Subcutaneous abdominal adipose tissue (tissue), 5 donors: ENCODE measurements around the gene PLEKHG4B.
"Not testable (repeated sequence)": the region's sequence is repeated elsewhere in the genome, so short reads cannot be mapped to it uniquely, and the experiment has no call there.

Experiments
- H3K27ac ChIP-seq: one replicate; pipeline ENCODE4 v1.7.0; 2013; ENCODE audit warnings: low read depth, mild to moderate bottlenecking, inconsistent platforms, low read length, moderate library complexity
- H3K27me3 ChIP-seq, 5 donors: one replicate each; pipeline ENCODE4 v1.7.0; 2013; ENCODE audit warnings: low read length in 5 of 5, inconsistent platforms in 1 of 5; ENCODE audit not compliant: control insufficient read depth in 5 of 5, insufficient read depth in 4 of 5
- H3K36me3 ChIP-seq, 5 donors: one replicate each; pipeline ENCODE4 v1.7.0; 2013; ENCODE audit warnings: low read length in 5 of 5; ENCODE audit not compliant: control insufficient read depth in 5 of 5, insufficient read depth in 5 of 5
- H3K4me1 ChIP-seq, 5 donors: one replicate each; pipeline ENCODE4 v1.7.0; 2013; ENCODE audit warnings: low read length in 5 of 5, mild to moderate bottlenecking in 3 of 5, moderate library complexity in 1 of 5; ENCODE audit not compliant: control insufficient read depth in 5 of 5, insufficient read depth in 5 of 5
- H3K4me3 ChIP-seq, 5 donors: one replicate each; pipeline ENCODE4 v1.7.0; 2013; ENCODE audit warnings: low read length in 5 of 5, low read depth in 1 of 5
- H3K9ac ChIP-seq, 5 donors: one replicate each; pipeline ENCODE4 v1.7.0; 2013; ENCODE audit warnings: low read length in 5 of 5, mild to moderate bottlenecking in 4 of 5, moderate library complexity in 3 of 5
- H3K9me3 ChIP-seq, 5 donors: one replicate each; pipeline ENCODE4 v1.7.0; 2013; ENCODE audit warnings: low read length in 5 of 5; ENCODE audit not compliant: control insufficient read depth in 5 of 5
- donor health status: healthy.
- donor health status: healthy.
- donor health status: healthy.
- donor health status: healthy.
- donor health status: healthy.

PLEKHG4B gene

GRCh38 chr5:94113-94892 lies 2.3 kb downstream of the PLEKHG4B start:
- Histone ChIP-seq H3K27ac (no peak overlapping the region), H3K36me3 (no peaks in the 10 kb centered on the region), H3K9ac (no peak overlapping the region), H3K4me1 (peaks cover 0 to 5% (median 2%) of the 10 kb centered on the region in 5 donors), H3K27me3 (peaks cover 20 to 68% (median 48%) of the 10 kb centered on the region in 5 donors), H3K9me3 (no peaks in the 10 kb centered on the region), H3K4me3 (no peak overlapping the region)

DNA sequence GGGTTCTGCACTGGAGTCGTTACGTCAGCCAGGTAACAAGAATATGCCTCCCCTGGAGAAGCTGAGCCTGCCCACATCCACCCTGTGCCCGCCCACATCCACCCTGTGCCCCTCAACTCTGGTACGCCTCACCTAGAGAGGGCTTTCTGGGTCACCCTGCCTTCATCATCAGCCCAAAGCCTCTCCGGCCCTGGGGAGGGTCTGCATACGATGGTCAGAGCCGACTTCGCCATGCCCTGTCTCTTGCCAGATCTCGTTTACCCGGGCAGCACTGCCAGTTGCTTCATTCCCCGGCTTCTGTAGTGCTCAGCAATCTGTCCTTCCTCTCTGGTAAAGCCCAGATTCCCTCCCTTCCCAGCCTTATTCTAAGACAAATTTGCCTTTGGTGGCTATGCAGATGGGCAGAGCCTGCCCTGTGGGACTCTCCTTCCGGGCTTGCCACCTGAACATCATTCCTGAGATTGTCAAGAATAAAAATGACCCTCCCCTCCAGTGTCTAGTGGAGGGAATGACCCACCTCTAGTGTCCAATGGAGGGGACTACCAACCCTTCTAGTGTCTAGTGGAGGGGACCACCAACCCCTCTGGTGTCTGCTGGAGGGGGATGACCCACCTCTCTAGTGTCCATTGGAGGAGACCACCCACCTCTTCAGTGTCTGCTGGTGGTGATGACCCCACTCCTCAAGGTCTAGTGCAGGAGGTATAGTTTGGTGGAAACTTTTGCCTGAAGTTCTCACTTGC lies 3.4 kb downstream of the PLEKHG4B start:
- peaks cover 0 to 5% (median 2%) of the 10 kb centered on the region in 5 donors for H3K4me1 ChIP-seq
- no peak overlapping the region for H3K27ac ChIP-seq
- no peaks in the 10 kb centered on the region for H3K9me3 ChIP-seq
- H3K4me3 ChIP-seq = no peak overlapping the region
- no peak overlapping the region for H3K9ac ChIP-seq
- peaks cover 17 to 64% (median 39%) of the 10 kb centered on the region in 5 donors for H3K27me3 ChIP-seq
- no peaks in the 10 kb centered on the region for H3K36me3 ChIP-seq

DNA sequence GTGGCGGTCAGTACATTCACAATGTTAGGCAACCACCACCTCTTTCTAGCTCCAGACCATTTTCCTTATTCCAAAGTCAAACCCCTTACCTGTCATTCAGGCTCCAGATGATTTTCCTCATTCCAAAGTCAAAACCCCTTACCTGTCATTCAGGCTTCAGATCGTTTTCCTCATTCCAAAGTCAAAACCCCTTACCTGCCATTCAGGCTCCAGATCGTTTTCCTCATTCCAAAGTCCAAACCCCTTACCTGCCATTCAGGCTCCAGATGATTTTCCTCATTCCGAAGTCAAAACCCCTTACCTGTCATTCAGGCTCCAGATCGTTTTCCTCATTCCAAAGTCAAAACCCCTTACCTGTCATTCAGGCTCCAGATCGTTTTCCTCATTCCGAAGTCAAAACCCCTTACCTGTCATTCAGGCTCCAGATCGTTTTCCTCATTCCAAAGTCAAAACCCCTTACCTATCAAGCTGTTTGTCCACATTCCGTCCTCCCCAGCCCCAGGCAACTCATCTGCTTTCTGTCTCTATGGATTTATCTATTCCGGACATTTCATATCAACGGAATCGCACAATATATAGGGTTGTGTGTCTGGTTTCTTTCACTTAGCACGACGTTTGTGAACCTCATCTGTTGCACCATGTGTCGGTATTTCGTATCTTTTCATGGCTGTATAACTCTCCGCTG lies 5.2 kb downstream of the PLEKHG4B start:
- no peaks in the 10 kb centered on the region for H3K9me3 ChIP-seq
- peaks cover 13 to 47% (median 26%) of the 10 kb centered on the region in 5 donors for H3K27me3 ChIP-seq
- no peak overlapping the region for H3K27ac ChIP-seq
- H3K4me3 ChIP-seq = no peak overlapping the region
- H3K9ac ChIP-seq = no peak overlapping the region
- H3K36me3 ChIP-seq = no peaks in the 10 kb centered on the region
- no peaks in the 10 kb centered on the region for H3K4me1 ChIP-seq

GRCh38 chr5:99815-100214 lies 7.8 kb downstream of the PLEKHG4B start:
- Histone ChIP-seq H3K4me1 (no peaks in the 10 kb centered on the region), H3K4me3 (no peak overlapping the region), H3K27ac (no peak overlapping the region), H3K9ac (no peak overlapping the region), H3K36me3 (no peaks in the 10 kb centered on the region), H3K27me3 (peaks cover 5 to 24% (median 19%) of the 10 kb centered on the region in 5 donors), H3K9me3 (no peaks in the 10 kb centered on the region)

DNA sequence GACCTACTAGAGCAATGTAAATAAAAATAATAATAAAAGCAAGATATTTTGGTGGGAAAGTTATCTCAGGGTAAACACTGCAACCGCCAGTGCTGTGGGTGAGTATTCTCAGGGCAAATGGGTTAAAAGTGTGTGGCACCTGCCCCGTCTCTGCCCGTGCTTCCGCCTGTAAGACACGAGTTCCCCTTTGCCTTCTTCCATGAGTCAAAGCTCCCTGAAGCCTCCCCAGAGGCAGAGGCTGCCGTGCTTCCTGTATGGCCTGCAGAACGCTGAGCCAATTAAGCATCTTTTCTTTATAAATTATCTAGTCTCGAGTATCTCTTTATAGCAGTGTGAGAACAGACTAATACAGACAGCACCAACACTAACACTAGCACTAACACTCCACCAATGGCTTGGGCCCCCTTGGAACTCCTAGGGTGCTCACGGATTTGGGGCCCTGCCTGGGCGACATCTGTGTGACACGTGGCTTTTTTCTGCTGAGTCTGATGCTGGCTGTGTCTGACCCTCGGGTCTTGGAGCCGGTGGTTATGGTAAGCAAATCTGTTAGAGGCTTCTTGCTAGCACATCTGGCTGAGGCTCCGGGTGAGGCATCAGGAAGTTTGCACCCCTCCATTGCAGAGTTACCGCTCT lies 10.6 kb downstream of the PLEKHG4B start:
- Histone ChIP-seq H3K27ac (no peak overlapping the region), H3K27me3 (peaks cover 4 to 18% (median 15%) of the 10 kb centered on the region in 5 donors), H3K9ac (no peak overlapping the region), H3K4me3 (no peak overlapping the region), H3K4me1 (no peaks in the 10 kb centered on the region), H3K36me3 (no peaks in the 10 kb centered on the region), H3K9me3 (no peaks in the 10 kb centered on the region)

- H3K9ac ChIP-seq, H3K36me3 ChIP-seq, H3K4me3 ChIP-seq, H3K4me1 ChIP-seq, H3K27ac ChIP-seq, H3K9me3 ChIP-seq: not testable (repeated sequence)
- H3K27me3 ChIP-seq = peaks cover 4 to 18% (median 16%) of the 10 kb centered on the region in 5 donors
These were observed 12.1 kb downstream of the PLEKHG4B start for GRCh38 chr5:104106-104505.

DNA sequence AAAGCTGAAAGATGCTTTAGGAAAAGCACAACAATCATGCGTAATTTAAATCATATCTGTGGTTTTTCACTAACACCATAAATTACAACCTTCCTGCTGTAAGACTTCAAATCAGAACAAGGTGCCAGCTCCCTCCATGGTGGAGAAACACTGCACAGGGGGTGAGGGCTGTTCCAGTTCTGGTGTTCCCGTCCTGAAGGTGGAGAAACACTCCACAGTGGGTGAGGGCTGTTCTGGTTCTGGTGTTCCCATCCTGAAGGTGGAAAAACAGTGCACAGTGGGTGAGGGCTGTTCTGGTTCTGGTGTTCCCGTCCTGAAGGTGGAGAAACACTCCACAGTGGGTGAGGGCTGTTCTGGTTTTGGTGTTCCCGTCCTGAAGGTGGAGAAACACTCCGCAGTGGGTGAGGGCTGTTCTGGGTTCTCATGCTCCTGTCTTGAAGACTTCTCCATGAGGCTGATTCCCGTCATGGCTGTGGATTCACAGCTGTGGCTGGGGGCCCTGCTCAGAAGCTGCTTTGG lies 12.9 kb downstream of the PLEKHG4B start:
- Histone ChIP-seq H3K4me3 (no peak overlapping the region), H3K27ac (no peak overlapping the region), H3K36me3 (no peaks in the 10 kb centered on the region), H3K4me1 (no peaks in the 10 kb centered on the region), H3K27me3 (peaks cover 4 to 17% (median 15%) of the 10 kb centered on the region in 5 donors), H3K9me3 (no peaks in the 10 kb centered on the region), H3K9ac (no peak overlapping the region)

DNA sequence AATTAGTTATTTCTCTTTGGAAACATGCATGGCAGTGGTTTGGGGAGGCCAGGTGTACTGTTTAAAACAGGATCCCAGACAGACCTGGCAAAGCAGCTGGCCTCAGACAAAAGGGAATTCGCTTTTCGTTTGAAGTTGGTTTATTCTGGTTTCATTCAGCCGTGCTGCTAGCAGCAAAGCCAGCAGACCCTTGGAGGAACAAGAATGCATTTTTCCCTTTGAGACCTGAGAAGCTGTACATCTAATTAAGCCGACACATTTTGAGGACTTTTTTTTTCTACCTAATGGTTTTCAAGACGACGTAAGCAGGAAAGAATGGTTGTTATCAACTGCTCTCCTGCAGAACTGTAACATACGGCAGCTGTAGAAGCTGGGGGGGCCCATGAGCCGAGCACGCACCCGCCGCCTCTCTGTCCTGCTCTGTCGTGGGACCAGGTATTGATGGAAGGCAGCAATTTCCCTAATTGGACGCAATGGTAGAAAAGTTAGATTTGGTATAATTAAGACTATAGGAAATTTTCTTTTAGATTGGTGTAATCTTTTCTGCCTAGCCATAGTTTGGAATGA lies 13.6 kb downstream of the PLEKHG4B start:
- Histone ChIP-seq H3K27me3 (peaks cover 4 to 17% (median 15%) of the 10 kb centered on the region in 5 donors), H3K36me3 (no peaks in the 10 kb centered on the region), H3K9me3 (no peaks in the 10 kb centered on the region), H3K9ac (no peak overlapping the region), H3K4me3 (no peak overlapping the region), H3K4me1 (no peaks in the 10 kb centered on the region), H3K27ac (no peak overlapping the region)

DNA sequence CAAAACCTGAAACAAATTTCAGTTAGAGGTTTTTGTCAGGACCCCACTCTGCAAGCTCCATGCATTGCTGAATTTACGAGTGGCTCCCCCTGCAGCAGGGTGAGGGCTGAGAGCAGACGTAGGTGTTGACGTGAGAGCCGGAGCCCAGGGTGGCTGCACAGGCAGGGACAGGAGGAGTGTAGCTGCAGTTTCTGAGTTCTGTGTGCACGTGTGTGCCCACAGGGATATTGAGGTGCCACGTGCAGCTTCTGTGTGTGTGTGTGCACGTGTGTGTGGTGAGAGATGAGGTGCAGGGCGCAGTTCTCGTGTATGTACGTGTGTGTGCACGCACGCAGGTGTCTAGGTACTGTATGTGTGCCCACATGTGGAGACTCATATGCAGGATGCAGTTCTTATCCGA lies 14.6 kb downstream of the PLEKHG4B start:
- no peaks in the 10 kb centered on the region for H3K4me1 ChIP-seq
- no peak overlapping the region for H3K27ac ChIP-seq
- H3K36me3 ChIP-seq = no peaks in the 10 kb centered on the region
- H3K4me3 ChIP-seq = no peak overlapping the region
- H3K27me3 ChIP-seq = peaks cover 4 to 17% (median 15%) of the 10 kb centered on the region in 5 donors
- no peak overlapping the region for H3K9ac ChIP-seq
- no peaks in the 10 kb centered on the region for H3K9me3 ChIP-seq
